ENCODE measurements around the gene MT1M. TPM values are rescaled to one million over a fixed set of nuclear protein-coding genes. Genes with fewer than 3 reads are reported as not detected.
A peak's percentile ranks its signal among the peaks of the same experiment; 100 is the strongest.

MT1M gene
- total and polyA plus RNA-seq, 2 of the 8 experiments (the other 6 are each of a cell fraction or from before 2014, with no cell fraction given): 2.1 TPM; not detected in 1

- peak; percentile 73 for TF ChIP-seq RNF2 (IDR thresholded peaks at IDR 0.05; ENCODE audit: borderline replicate concordance, low read depth, low read length, missing control alignments, poor library complexity, severe bottlenecking)
Measured at GRCh38 chr16:56632848-56633365, 448 bp downstream of the MT1M start (continued).

Measured in H1 (cell line).